Ovary (tissue), 9 donors: Measurements from ENCODE around the gene HSD11B1. TPM values are rescaled to one million over a fixed set of nuclear protein-coding genes. Genes with fewer than 3 reads are reported as not detected.

Source experiments
- DNase-seq, 5 donors: peaks; one replicate each; pipeline ENCODE4 v3.0.0-alpha.2; 2019 to 2020
- H3K27ac ChIP-seq, 2 donors: fragments of 200-600 bp; one replicate each; pipeline versions ENCODE4 v1.5.1 to v1.8.0; 2019 to 2022
- H3K27me3 ChIP-seq: fragments of 200-600 bp; one replicate; pipeline ENCODE4 v1.8.0; 2022
- H3K36me3 ChIP-seq: fragments of 200-600 bp; sonication (generic); one replicate; pipeline ENCODE4 v1.5.1; 2019
- H3K4me1 ChIP-seq: one replicate; pipeline ENCODE4 v1.8.1; 2013; ENCODE audit warnings: mild to moderate bottlenecking, moderate library complexity; ENCODE audit not compliant: insufficient read depth
- H3K4me3 ChIP-seq: fragments of 200-600 bp; sonication (generic); one replicate; pipeline ENCODE4 v1.5.1; 2017
- H3K9me3 ChIP-seq, 2 donors: fragments of 200-600 bp in 1 of 2; sonication (generic) in 1 of 2; one replicate each; pipeline versions ENCODE4 v1.5.1 to v1.8.1; 2013 to 2019; ENCODE audit warnings: mild to moderate bottlenecking in 1 of 2, moderate library complexity in 1 of 2
- CTCF ChIP-seq, 3 donors: fragments of 450-650 bp in 2 of 3; fragments of 200-600 bp in 1 of 3; IDR thresholded peaks; one replicate each; pipeline versions ENCODE4 v1.5.1 to v1.8.0; 2016 to 2022; ENCODE audit warnings: antibody characterized with exemption in 3 of 3, mild to moderate bottlenecking in 1 of 3
- EP300 ChIP-seq: sonication (generic); formaldehyde crosslinking; IDR thresholded peaks from one replicate; pipeline ENCODE4 v1.6.1; 2017; ENCODE audit warnings: antibody characterized with exemption
- POLR2A ChIP-seq: fragments of 450-650 bp; IDR thresholded peaks from one replicate; pipeline ENCODE4 v1.6.1; 2017; ENCODE audit warnings: antibody characterized with exemption, mild to moderate bottlenecking, moderate library complexity
- WGBS, 3 donors: extraction: QIAGEN DNeasy Blood & Tissue Kit in 1 of 3; methylation state at CpG; one replicate each; pipeline versions ENCODE4 v1.1.5 to v1.1.7; 2013 to 2017; 5-methylcytosine and 5-hydroxymethylcytosine counted together
- intact Hi-C, 4 donors: fragments of 100-400 bp; cut with DNase I; formaldehyde crosslinking; loops; one replicate each; pipeline versions ENCODE4 v1.11.0 to v1.15.1; 2022 to 2023
- polyA plus RNA-seq, 2 donors: library from polyadenylated mRNA; stranded (reverse); fragments of 200-250 nt in 1 of 2; fragments of 350-450 nt in 1 of 2; fragmentation: Illumina TruSeq in 1 of 2; extraction: RNeasy Lipid Tissue Mini Kit (QIAGEN cat#74804) in 1 of 2; gene quantifications; one replicate each; pipeline ENCODE4 v1.2.3, GENCODE V29; 2013 to 2014
- total RNA-seq, 7 donors: library from RNA; depleted of rRNA in 2 of 7; stranded (reverse); fragments of >200 nt in 2 of 7; fragmentation: NEBNext Ultra II Directional in 3 of 7; extraction: Animal tissue kit (Norgen Biotek cat#: 25700) in 3 of 7; gene quantifications; one replicate each; pipeline versions ENCODE4 v1.1.0 to v1.2.4, GENCODE V29; 2016 to 2023
- donor health status: DM: no; HTN: no; CAD: no; lungs with moderate emphysema.
- donor health status: DM: no; HTN: no; CAD: no.
- donor health status: Bipolar disorder and iron deficiency.
- donor health status: DM: yes; HTN: yes; CAD: no.
- donor health status: DM: no; HTN: no; CAD: no.
- donor health status: DM: yes; HTN: yes; CAD: no.

The HSD11B1 gene
- total and polyA plus RNA-seq, 9 donors = 7.4 to 265 (median 57.7) TPM

DNA sequence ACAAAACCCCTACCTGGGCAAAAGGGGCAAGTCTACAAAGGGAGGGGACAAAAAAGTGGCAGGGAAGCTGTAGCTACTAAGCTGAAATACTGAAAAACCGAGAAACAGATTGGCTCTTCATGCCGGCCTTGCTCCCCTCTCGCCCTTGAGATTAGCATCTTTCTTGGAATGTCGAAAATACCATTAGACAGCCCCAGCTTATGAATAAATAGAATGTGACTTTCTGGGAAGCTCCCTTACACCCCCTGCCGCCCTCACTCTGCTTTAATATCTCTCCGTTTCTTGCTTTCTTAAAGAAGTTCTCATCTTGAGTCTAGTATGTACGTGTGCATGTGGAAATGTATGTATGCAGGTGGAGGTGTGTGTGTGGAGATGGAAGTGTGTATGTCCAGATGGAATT is 65.3 kb downstream of the HSD11B1 start:
- WGBS, 3 donors = 68 to 77% (median 69%) methylated on average over 7 of the region's 7 CpGs
- no peak for DNase-seq
- intact Hi-C loops = no loop called here
- Histone ChIP-seq H3K27ac (no peak overlapping the region), H3K36me3 (no peaks in the 10 kb centered on the region), H3K4me1 (peaks cover 5% of the 10 kb centered on the region), H3K4me3 (no peak overlapping the region), H3K27me3 (no peaks in the 10 kb centered on the region), H3K9me3 (no peaks in the 10 kb centered on the region)
- TF ChIP-seq POLR2A (no peak), CTCF (IDR thresholded peaks at IDR 0.05) (no peak), EP300 (no peak)

DNA sequence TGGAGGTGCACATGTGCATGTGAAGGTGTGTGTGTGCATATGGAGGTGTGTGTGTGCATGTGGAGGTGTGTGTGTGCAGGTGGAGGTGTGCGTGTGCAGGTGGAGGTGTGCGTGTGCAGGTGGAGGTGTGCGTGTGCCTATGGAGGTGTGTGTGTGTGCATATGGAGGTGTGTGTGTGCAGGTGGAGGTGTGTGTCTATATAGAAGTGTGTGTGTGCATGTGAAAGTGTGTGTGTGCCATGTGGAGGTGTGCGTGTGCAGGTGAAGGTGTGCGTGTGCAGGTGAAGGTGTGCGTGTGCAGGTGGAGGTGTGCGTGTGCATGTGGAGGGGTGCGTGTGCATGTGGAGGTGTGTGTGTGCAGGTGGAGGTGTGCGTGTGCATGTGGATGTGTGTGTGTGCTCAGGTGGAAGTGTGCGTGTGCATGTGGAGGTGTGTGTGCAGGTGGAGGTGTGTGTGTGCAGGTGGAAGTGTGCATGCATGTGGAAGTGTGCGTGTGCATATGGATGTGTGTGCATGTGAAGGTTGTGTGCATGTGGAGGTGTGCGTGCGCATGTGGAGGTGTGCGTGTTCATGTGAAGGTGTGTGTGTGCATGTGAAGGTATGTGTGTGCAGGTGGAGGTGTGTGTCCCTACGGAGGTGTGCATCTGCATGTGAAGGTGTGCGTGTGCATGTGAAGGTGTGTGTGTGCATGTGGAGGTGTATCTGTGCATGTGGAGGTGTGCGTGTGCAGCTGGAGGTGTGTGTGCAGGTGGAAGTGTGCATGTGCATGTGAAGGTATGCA is 66.2 kb downstream of the HSD11B1 start:
- no peak for TF ChIP-seq POLR2A
- no peak for TF ChIP-seq CTCF (IDR thresholded peaks at IDR 0.05)
- TF ChIP-seq EP300 = no peak
- Histone ChIP-seq H3K9me3 (no peaks in the 10 kb centered on the region), H3K36me3 (no peaks in the 10 kb centered on the region), H3K27ac (no peak overlapping the region), H3K27me3 (no peaks in the 10 kb centered on the region), H3K4me3 (no peak overlapping the region), H3K4me1 (peaks cover 5% of the 10 kb centered on the region)
- DNase-seq = no peak
- intact Hi-C loops = no loop called here
- 92 to 93% (median 93%) methylated on average over 17 of the region's 17 CpGs for WGBS, 3 donors

DNA sequence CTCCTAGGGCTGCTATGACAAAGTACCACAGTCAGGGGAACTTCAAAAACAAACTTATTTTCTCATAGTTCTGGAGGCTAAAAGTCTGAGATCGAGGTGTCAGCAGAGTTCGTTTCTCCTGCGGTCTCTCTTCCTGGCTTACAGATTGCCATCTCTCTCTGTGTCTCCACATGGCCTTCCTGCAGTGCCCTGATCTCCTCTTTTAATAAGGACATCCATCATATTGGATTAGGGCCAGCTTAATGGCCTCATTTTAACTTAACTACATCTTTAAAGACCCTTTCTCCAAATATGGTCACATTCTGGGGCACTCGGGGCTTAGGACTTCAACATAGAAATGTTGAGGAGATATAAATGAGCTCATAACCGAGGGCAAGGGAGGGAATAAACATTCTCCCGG is 67.5 kb downstream of the HSD11B1 start:
- TF ChIP-seq CTCF (IDR thresholded peaks at IDR 0.05) = no peak
- no peak for TF ChIP-seq POLR2A
- no peak for TF ChIP-seq EP300
- H3K4me3 ChIP-seq = no peak overlapping the region
- no peaks in the 10 kb centered on the region for H3K9me3 ChIP-seq
- no peaks in the 10 kb centered on the region for H3K36me3 ChIP-seq
- peaks cover 5% of the 10 kb centered on the region for H3K4me1 ChIP-seq
- WGBS, 3 donors = 39 to 51% (median 44%) methylated on average over 6 of the region's 6 CpGs
- no peak for DNase-seq
- no peak overlapping the region for H3K27ac ChIP-seq
- H3K27me3 ChIP-seq = no peaks in the 10 kb centered on the region
- intact Hi-C loops = no loop called here

DNA sequence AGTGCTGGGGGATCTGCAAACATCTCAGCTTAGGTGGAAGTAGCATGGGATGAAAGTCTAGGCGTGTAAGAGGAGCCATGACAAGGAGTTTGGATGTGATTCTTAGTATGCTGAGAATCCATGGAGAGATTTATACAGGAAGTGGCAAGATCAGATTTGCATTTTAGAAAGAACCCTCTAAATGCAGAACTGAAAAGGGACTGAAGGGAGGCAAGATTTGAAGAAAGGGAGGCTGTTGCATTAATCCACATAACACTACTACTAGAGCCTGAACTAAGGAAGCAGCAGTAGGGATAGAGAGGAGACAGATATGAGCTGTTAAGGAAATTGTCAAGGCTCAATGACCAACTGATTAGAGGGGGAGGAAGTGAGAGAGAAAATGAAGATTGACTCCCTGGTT is 69.9 kb downstream of the HSD11B1 start:
- H3K27ac ChIP-seq = no peak overlapping the region
- WGBS, 3 donors = 83 to 84% (median 84%) methylated on average over 1 of the region's 1 CpG
- no peaks in the 10 kb centered on the region for H3K9me3 ChIP-seq
- H3K36me3 ChIP-seq = no peaks in the 10 kb centered on the region
- intact Hi-C loops = no loop called here
- DNase-seq = no peak
- peaks cover under 1% of the 10 kb centered on the region for H3K4me1 ChIP-seq
- TF ChIP-seq EP300 (no peak), POLR2A (no peak), CTCF (IDR thresholded peaks at IDR 0.05) (no peak)
- H3K27me3 ChIP-seq = no peaks in the 10 kb centered on the region
- no peak overlapping the region for H3K4me3 ChIP-seq
